IMR-90 (cell line): ENCODE measurements around the gene USP28. TPM values are rescaled to one million over a fixed set of nuclear protein-coding genes. Genes with fewer than 3 reads are reported as not detected.

Experiments
- ATAC-seq: fragments of 200-7000 bp; cut with Tn5 transposase; 2 replicates; pipeline ENCODE4 v1.9.1; 2020; ENCODE audit warnings: low read depth, mild to moderate bottlenecking, moderate library complexity
- BruUV-seq: library from RNA; stranded (reverse); fragments of 400-500 nt; replicated peaks from 2 replicates; lab custom pipeline; 2021; lab: Mats Ljungman, UMichigan
- CTCF ChIA-PET: fragments of 300-600 bp; formaldehyde crosslinking; extraction: SDS; loops from one replicate; lab custom pipeline; 2021; ENCODE audit warnings: antibody characterized with exemption; lab: Yijun Ruan, JAX
- POLR2A ChIA-PET: fragments of 300-600 bp; sonication (Branson Sonifier 250); formaldehyde crosslinking; loops from one replicate; lab custom pipeline; 2022; ENCODE audit warnings: antibody characterized with exemption; ENCODE audit not compliant: unreplicated experiment; lab: Charles Lee
- DNase-seq: peaks from one replicate; pipeline ENCODE4 v3.0.0; 2013
- H2AFZ ChIP-seq: replicated peaks from 2 replicates; pipeline ENCODE3; 2013; ENCODE audit warnings: low read length, mild to moderate bottlenecking; ENCODE audit not compliant: poor library complexity
- H2AK5ac ChIP-seq: 2 replicates; pipeline ENCODE4 v1.6.1; 2013; ENCODE audit warnings: low read depth, low read length, inconsistent platforms
- H2AK9ac ChIP-seq: replicated peaks from 2 replicates; pipeline ENCODE3; 2013; ENCODE audit warnings: mild to moderate bottlenecking, low read depth, low read length, moderate library complexity; ENCODE audit not compliant: poor library complexity
- H2BK120ac ChIP-seq: 2 replicates; pipeline ENCODE4 v1.6.1; 2013; ENCODE audit warnings: low read depth, low read length, inconsistent platforms
- H2BK15ac ChIP-seq: 3 replicates; pipeline ENCODE4 v1.6.1; 2013; ENCODE audit warnings: low read depth, low read length, inconsistent platforms
- H2BK20ac ChIP-seq: 2 replicates; pipeline ENCODE4 v1.6.1; 2013; ENCODE audit warnings: low read depth, mild to moderate bottlenecking, inconsistent platforms, low read length, moderate library complexity
- H2BK5ac ChIP-seq: 2 replicates; pipeline ENCODE4 v1.6.1; 2013; ENCODE audit warnings: mild to moderate bottlenecking, low read depth, low read length, inconsistent platforms; ENCODE audit not compliant: poor library complexity, severe bottlenecking
- H3K14ac ChIP-seq: replicated peaks from 2 replicates; pipeline ENCODE4 v1.6.1; 2013; ENCODE audit warnings: low read depth, low read length, inconsistent platforms
- H3K18ac ChIP-seq: 2 replicates; pipeline ENCODE4 v1.6.1; 2013; ENCODE audit warnings: low read depth, low read length, control low read depth
- H3K23ac ChIP-seq: 2 replicates; pipeline ENCODE4 v1.6.1; 2013; ENCODE audit warnings: low read depth, low read length, inconsistent platforms
- H3K27ac ChIP-seq: 2 replicates; pipeline ENCODE4 v1.5.1; 2013; ENCODE audit warnings: mild to moderate bottlenecking, control low read depth, low read length; ENCODE audit not compliant: insufficient read depth
- H3K27me3 ChIP-seq: 2 replicates; pipeline ENCODE4 v1.6.1; 2013; ENCODE audit warnings: low read length; ENCODE audit not compliant: control insufficient read depth, insufficient read depth
- H3K36me3 ChIP-seq: 2 replicates; pipeline ENCODE4 v1.6.1; 2013; ENCODE audit warnings: low read length, mixed read lengths; ENCODE audit not compliant: control insufficient read depth, insufficient read depth
- H3K4ac ChIP-seq: 2 replicates; pipeline ENCODE4 v1.6.1; 2013; ENCODE audit warnings: low read depth, low read length, inconsistent platforms
- H3K4me1 ChIP-seq: 2 replicates; pipeline ENCODE4 v1.6.1; 2013; ENCODE audit warnings: low read length, mixed read lengths; ENCODE audit not compliant: control insufficient read depth, insufficient read depth
- H3K4me2 ChIP-seq: 2 replicates; pipeline ENCODE4 v1.6.1; 2013; ENCODE audit warnings: low read depth, mild to moderate bottlenecking, control low read depth, low read length, moderate library complexity
- H3K4me3 ChIP-seq: 2 replicates; pipeline ENCODE4 v1.5.1; 2013; ENCODE audit warnings: low read depth, mild to moderate bottlenecking, control low read depth, low read length, moderate library complexity; ENCODE audit not compliant: insufficient read depth
- H3K56ac ChIP-seq: 2 replicates; pipeline ENCODE4 v1.6.1; 2013; ENCODE audit warnings: low read length, inconsistent platforms; ENCODE audit not compliant: insufficient read depth; ENCODE audit errors: extremely low read depth
- H3K79me1 ChIP-seq, 2 experiments: 2 replicates each; pipeline ENCODE4 v1.6.1; 2013; ENCODE audit warnings: low read length in 2 of 2, inconsistent platforms in 1 of 2, low read depth in 1 of 2
- H3K9ac ChIP-seq: 2 replicates; pipeline ENCODE4 v1.6.1; 2013; ENCODE audit warnings: low read depth, low read length, control low read depth
- H3K9me1 ChIP-seq: 2 replicates; pipeline ENCODE4 v1.6.1; 2013; ENCODE audit warnings: low read length, inconsistent platforms; ENCODE audit not compliant: insufficient read depth
- H3K9me3 ChIP-seq: 2 replicates; pipeline ENCODE4 v1.6.1; 2013; ENCODE audit warnings: low read length; ENCODE audit not compliant: control insufficient read depth, insufficient read depth
- H4K20me1 ChIP-seq: 2 replicates; pipeline ENCODE4 v1.6.1; 2013; ENCODE audit warnings: low read length, inconsistent platforms; ENCODE audit not compliant: insufficient read depth
- H4K5ac ChIP-seq: 2 replicates; pipeline ENCODE4 v1.6.1; 2013; ENCODE audit warnings: mild to moderate bottlenecking, low read depth, low read length, control low read depth
- H4K8ac ChIP-seq, 2 experiments: 2 replicates each; pipeline ENCODE4 v1.6.1; 2013; ENCODE audit warnings: low read depth in 2 of 2, low read length in 2 of 2, control low read depth in 1 of 2, inconsistent platforms in 1 of 2
- H4K91ac ChIP-seq: 2 replicates; pipeline ENCODE4 v1.6.1; 2013; ENCODE audit warnings: low read depth, low read length, inconsistent platforms; ENCODE audit not compliant: insufficient read depth
- CEBPB ChIP-seq: IDR thresholded peaks from 2 replicates; pipeline ENCODE4 v1.6.1; 2012; ENCODE audit warnings: low read depth, low read length, improper control_type of control experiment
- MAFK ChIP-seq: IDR thresholded peaks from 2 replicates; pipeline ENCODE4 v1.6.1; 2012; ENCODE audit warnings: low read depth, low read length, improper control_type of control experiment
- MAZ ChIP-seq: IDR thresholded peaks from 2 replicates; pipeline ENCODE4 v1.6.1; 2012; ENCODE audit warnings: low read depth, mild to moderate bottlenecking, low read length, improper control_type of control experiment, moderate library complexity, borderline replicate concordance
- NFE2L2 ChIP-seq: fragments of 150-350 bp; IDR thresholded peaks from 2 replicates; pipeline ENCODE4 v1.6.1; 2016; ENCODE audit warnings: low read depth, mild to moderate bottlenecking, low read length
- POLR2A ChIP-seq: IDR thresholded peaks from 2 replicates; pipeline ENCODE4 v1.6.1; 2012; ENCODE audit warnings: mild to moderate bottlenecking, low read depth, low read length
- RAD21 ChIP-seq: IDR thresholded peaks from 2 replicates; pipeline ENCODE4 v1.6.1; 2012; ENCODE audit warnings: low read length, improper control_type of control experiment
- RFX5 ChIP-seq: IDR thresholded peaks from 2 replicates; pipeline ENCODE4 v1.8.0; 2012; ENCODE audit warnings: low read depth, mild to moderate bottlenecking, low read length, moderate library complexity
- SMC3 ChIP-seq: fragments of 150-350 bp; IDR thresholded peaks from 2 replicates; pipeline ENCODE4 v1.6.1; 2016; ENCODE audit warnings: low read depth, mild to moderate bottlenecking, antibody characterized with exemption, low read length, moderate library complexity
- dilution Hi-C: fragments of 300-500 bp; cut with HindIII; formaldehyde crosslinking; loops from one replicate; pipeline ENCODE4 v1.14.3; 2018; ENCODE audit warnings: low sequenced_read_pairs; ENCODE audit not compliant: unreplicated experiment
- in situ Hi-C: fragments of 300-500 bp; cut with MboI; formaldehyde crosslinking; loops from 3 replicates; pipeline ENCODE4 v1.14.3; 2019; ENCODE audit warnings: low sequenced_read_pairs, inconsistent platforms, mixed read lengths
- intact Hi-C: fragments of 100-400 bp; cut with micrococcal nuclease; formaldehyde crosslinking; loops from 2 replicates; pipeline ENCODE4 v1.10.0; 2022
- polyA plus RNA-seq, 3 experiments: library from polyadenylated mRNA; depleted of rRNA; stranded (reverse); fragments of >200 nt; gene quantifications; 2 replicates each; pipeline ENCODE4 v1.2.3, GENCODE V29; 2012; ENCODE audit warnings: low replicate concordance in 1 of 3
- total RNA-seq: library from RNA; depleted of rRNA; stranded (reverse); fragments of >200 nt; gene quantifications from 2 replicates; pipeline ENCODE4 v1.2.3, GENCODE V29; 2012
- TF ChIP-seq, protein P1 (sequence below): fragments of 150-350 bp; IDR thresholded peaks from 2 replicates; pipeline ENCODE4 v1.6.1; 2016; ENCODE audit warnings: low read depth, mild to moderate bottlenecking, low read length, moderate library complexity, borderline replicate concordance
- TF ChIP-seq, protein P2 (sequence below): fragments of 150-350 bp; IDR thresholded peaks from 2 replicates; pipeline ENCODE4 v1.6.1; 2017; ENCODE audit warnings: mild to moderate bottlenecking, antibody characterized with exemption, low read length, low read depth
- TF ChIP-seq, protein P3 (sequence below): conservative IDR thresholded peaks from 2 replicates; pipeline ENCODE4 v1.5.1; 2012; ENCODE audit warnings: mild to moderate bottlenecking, low read depth, low read length, improper control_type of control experiment

USP28 gene
- total and polyA plus RNA-seq, 2 of the 4 experiments (the other 2 are of a cell fraction), result 17.0 to 36.0 TPM

DNA sequence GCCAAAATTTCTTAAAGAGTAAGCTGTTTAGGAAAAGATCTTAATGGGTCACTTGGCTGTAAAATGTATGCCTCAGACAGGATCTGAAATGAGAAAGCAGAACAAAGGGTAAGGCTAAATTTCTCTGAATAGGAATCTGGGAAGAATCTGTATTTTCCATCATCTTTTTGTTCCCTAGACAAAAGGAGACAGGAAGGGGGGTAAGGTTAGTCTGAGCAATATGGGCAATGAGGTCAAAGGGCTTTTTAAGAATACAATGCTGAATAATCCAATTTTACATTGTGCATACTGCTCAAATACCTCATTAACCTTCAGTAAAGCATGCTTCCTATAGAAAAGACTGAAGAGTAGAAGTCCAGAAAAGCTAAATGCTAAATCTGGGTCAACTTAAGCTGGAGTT lies 61.2 kb downstream of the USP28 start:
- no peaks in the 10 kb centered on the region for H3K27me3 ChIP-seq
- H2AK9ac ChIP-seq, result no peak overlapping the region
- H3K56ac ChIP-seq, result no peak overlapping the region
- no peaks in the 10 kb centered on the region for H3K9me1 ChIP-seq
- no peak overlapping the region for H3K4me3 ChIP-seq
- H2AK5ac ChIP-seq, result no peak overlapping the region
- no peak overlapping the region for H3K4ac ChIP-seq
- H3K9me3 ChIP-seq, result no peaks in the 10 kb centered on the region
- H4K5ac ChIP-seq, result no peak overlapping the region
- dilution Hi-C loops (no loop called here), in situ Hi-C loops (no loop called here), intact Hi-C loops (no loop called here)
- H2BK15ac ChIP-seq, result no peak overlapping the region
- H3K9ac ChIP-seq, result no peak overlapping the region
- no peak overlapping the region for H2BK20ac ChIP-seq
- H3K36me3 ChIP-seq, result peaks cover 3% of the 10 kb centered on the region; the same call in 1 of the 2 replicates
- ATAC-seq (no peak), DNase-seq (no peak)
- H2BK5ac ChIP-seq, result no peak overlapping the region
- no TSS peak for BruUV-seq
- TF ChIP-seq POLR2A, result no peak
- TF ChIP-seq SMC3, result no peak
- no peak for TF ChIP-seq MAFK
- TF ChIP-seq, protein P1, sequence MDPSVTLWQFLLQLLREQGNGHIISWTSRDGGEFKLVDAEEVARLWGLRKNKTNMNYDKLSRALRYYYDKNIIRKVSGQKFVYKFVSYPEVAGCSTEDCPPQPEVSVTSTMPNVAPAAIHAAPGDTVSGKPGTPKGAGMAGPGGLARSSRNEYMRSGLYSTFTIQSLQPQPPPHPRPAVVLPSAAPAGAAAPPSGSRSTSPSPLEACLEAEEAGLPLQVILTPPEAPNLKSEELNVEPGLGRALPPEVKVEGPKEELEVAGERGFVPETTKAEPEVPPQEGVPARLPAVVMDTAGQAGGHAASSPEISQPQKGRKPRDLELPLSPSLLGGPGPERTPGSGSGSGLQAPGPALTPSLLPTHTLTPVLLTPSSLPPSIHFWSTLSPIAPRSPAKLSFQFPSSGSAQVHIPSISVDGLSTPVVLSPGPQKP, result no peak
- TF ChIP-seq CEBPB, result no peak
- no peak for TF ChIP-seq MAZ
- no peak for TF ChIP-seq RFX5
- TF ChIP-seq, protein P2, sequence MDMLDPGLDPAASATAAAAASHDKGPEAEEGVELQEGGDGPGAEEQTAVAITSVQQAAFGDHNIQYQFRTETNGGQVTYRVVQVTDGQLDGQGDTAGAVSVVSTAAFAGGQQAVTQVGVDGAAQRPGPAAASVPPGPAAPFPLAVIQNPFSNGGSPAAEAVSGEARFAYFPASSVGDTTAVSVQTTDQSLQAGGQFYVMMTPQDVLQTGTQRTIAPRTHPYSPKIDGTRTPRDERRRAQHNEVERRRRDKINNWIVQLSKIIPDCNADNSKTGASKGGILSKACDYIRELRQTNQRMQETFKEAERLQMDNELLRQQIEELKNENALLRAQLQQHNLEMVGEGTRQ, result no peak
- TF ChIP-seq, protein P3, sequence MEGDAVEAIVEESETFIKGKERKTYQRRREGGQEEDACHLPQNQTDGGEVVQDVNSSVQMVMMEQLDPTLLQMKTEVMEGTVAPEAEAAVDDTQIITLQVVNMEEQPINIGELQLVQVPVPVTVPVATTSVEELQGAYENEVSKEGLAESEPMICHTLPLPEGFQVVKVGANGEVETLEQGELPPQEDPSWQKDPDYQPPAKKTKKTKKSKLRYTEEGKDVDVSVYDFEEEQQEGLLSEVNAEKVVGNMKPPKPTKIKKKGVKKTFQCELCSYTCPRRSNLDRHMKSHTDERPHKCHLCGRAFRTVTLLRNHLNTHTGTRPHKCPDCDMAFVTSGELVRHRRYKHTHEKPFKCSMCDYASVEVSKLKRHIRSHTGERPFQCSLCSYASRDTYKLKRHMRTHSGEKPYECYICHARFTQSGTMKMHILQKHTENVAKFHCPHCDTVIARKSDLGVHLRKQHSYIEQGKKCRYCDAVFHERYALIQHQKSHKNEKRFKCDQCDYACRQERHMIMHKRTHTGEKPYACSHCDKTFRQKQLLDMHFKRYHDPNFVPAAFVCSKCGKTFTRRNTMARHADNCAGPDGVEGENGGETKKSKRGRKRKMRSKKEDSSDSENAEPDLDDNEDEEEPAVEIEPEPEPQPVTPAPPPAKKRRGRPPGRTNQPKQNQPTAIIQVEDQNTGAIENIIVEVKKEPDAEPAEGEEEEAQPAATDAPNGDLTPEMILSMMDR, result no peak
- no peak for TF ChIP-seq RAD21
- TF ChIP-seq NFE2L2, result no peak
- ChIA-PET CTCF (interaction anchor here (1.3 kb wide), 1 partner anchor 8 kb away, joined by 6 read pairs; no protein-coding TSS in a partner anchor), POLR2A (no interaction called here)
- H3K23ac ChIP-seq, result no peak overlapping the region
- no peaks in the 10 kb centered on the region for H3K4me1 ChIP-seq
- H4K20me1 ChIP-seq, result no peaks in the 10 kb centered on the region
- H3K79me1 ChIP-seq, result no peaks in the 10 kb centered on the region
- H3K4me2 ChIP-seq, result no peak overlapping the region
- no peak overlapping the region for H3K27ac ChIP-seq
- no peak overlapping the region for H4K91ac ChIP-seq
- H4K8ac ChIP-seq, result no peak overlapping the region
- H2AFZ ChIP-seq, result no peak overlapping the region
- no peak overlapping the region for H2BK120ac ChIP-seq
- H3K14ac ChIP-seq, result no peak overlapping the region
- H3K18ac ChIP-seq, result no peak overlapping the region
